Activated T-helper 1 cell treated with anti-CD3 and anti-CD28 coated beads, Interleukin-12 subunit alpha, Interleukin-12 subunit beta, Interleukin-2, Interleukin-4 antibody, amounts not matched to agents 30 ng/mL and 10 ng/mL and 1 ng/mL, durations not matched to agents 14 hours and 24 hours and 36 hours (primary cell): Measurements from ENCODE around the gene TTC6. TPM values are rescaled to one million over a fixed set of nuclear protein-coding genes. Genes with fewer than 3 reads are reported as not detected.

ENCODE experiments used
- DNase-seq: peaks from one replicate; pipeline ENCODE4 v3.0.0; 2021; ENCODE audit warnings: low spot score
- H3K27ac Mint-ChIP-seq: one replicate; pipeline ENCODE4 v1.8.0; 2021; ENCODE audit warnings: mild to moderate bottlenecking, mixed read lengths
- H3K27me3 Mint-ChIP-seq: one replicate; pipeline ENCODE4 v1.8.0; 2022; ENCODE audit warnings: mild to moderate bottlenecking, moderate library complexity, mixed read lengths; ENCODE audit not compliant: insufficient read depth
- H3K36me3 Mint-ChIP-seq: one replicate; pipeline ENCODE4 v1.8.0; 2021; ENCODE audit warnings: low read depth, mixed read lengths
- H3K4me1 Mint-ChIP-seq: one replicate; pipeline ENCODE4 v1.8.0; 2021; ENCODE audit warnings: low read depth, mixed read lengths
- H3K4me3 Mint-ChIP-seq: one replicate; pipeline ENCODE4 v1.8.0; 2021; ENCODE audit warnings: mild to moderate bottlenecking, moderate library complexity, mixed read lengths
- H3K9me3 Mint-ChIP-seq: one replicate; pipeline ENCODE4 v1.8.0; 2021; ENCODE audit warnings: mixed read lengths
- intact Hi-C: fragments of 100-400 bp; cut with micrococcal nuclease; formaldehyde crosslinking; loops from one replicate; pipeline ENCODE4 v1.15.1; 2024
- total RNA-seq: library from RNA; stranded (reverse); gene quantifications from 2 replicates; pipeline ENCODE4 v1.2.3, GENCODE V29; 2022

TTC6 gene
- total RNA-seq, 1 donor from 2014 or later: not detected

- Mint-ChIP-seq H3K9me3 (peaks cover 8% of the 10 kb centered on the region), H3K36me3 (peaks cover 2% of the 10 kb centered on the region), H3K27me3 (peaks cover 71% of the 10 kb centered on the region), H3K4me1 (peaks cover 13% of the 10 kb centered on the region), H3K27ac (peak overlapping the region; percentile 73), H3K4me3 (peak overlapping the region; percentile 74)
- DNase-seq: no peak
- intact Hi-C loops: loop anchor here (2.0 to 5.0 kb wide), 3 partner anchors 663 to 1087 kb away; partner anchors contain the start of gene CLEC14A
Observed at GRCh38 chr14:37594238-37594970, 1.0 kb upstream of the TTC6 start.

GRCh38 chr14:37595809-37596621, 586 bp downstream of the TTC6 start:
- no peak for DNase-seq
- H3K4me3 Mint-ChIP-seq: peak overlapping the region; percentile 51
- H3K4me1 Mint-ChIP-seq: peaks cover 8% of the 10 kb centered on the region
- intact Hi-C loops: loop anchor here (2.0 to 5.0 kb wide), 3 partner anchors 13 to 1009 kb away; no protein-coding TSS in a partner anchor
- peak overlapping the region; percentile 86 for H3K27ac Mint-ChIP-seq
- peaks cover 65% of the 10 kb centered on the region for H3K27me3 Mint-ChIP-seq
- peaks cover 2% of the 10 kb centered on the region for H3K36me3 Mint-ChIP-seq
- H3K9me3 Mint-ChIP-seq: peaks cover 8% of the 10 kb centered on the region

GRCh38 chr14:37596790-37597472, 1.5 kb downstream of the TTC6 start:
- Mint-ChIP-seq H3K4me3 (no peak overlapping the region), H3K36me3 (peaks cover 2% of the 10 kb centered on the region), H3K27ac (no peak overlapping the region), H3K9me3 (peaks cover 8% of the 10 kb centered on the region), H3K4me1 (peaks cover 5% of the 10 kb centered on the region), H3K27me3 (peaks cover 65% of the 10 kb centered on the region)
- intact Hi-C loops: loop anchor here (2.0 to 5.0 kb wide), 2 partner anchors 14 to 1010 kb away; no protein-coding TSS in a partner anchor
- DNase-seq: no peak

- peaks cover 65% of the 10 kb centered on the region for H3K27me3 Mint-ChIP-seq
- peaks cover 8% of the 10 kb centered on the region for H3K9me3 Mint-ChIP-seq
- H3K4me1 Mint-ChIP-seq: peaks cover 5% of the 10 kb centered on the region
- peaks cover 2% of the 10 kb centered on the region for H3K36me3 Mint-ChIP-seq
- intact Hi-C loops: loop anchor here (2.0 to 5.0 kb wide), 2 partner anchors 15 to 1010 kb away; no protein-coding TSS in a partner anchor
- no peak overlapping the region for H3K4me3 Mint-ChIP-seq
- no peak overlapping the region for H3K27ac Mint-ChIP-seq
- DNase-seq: no peak
Observed at GRCh38 chr14:37597538-37597913, 2.1 kb downstream of the TTC6 start.

- Mint-ChIP-seq H3K27ac (no peak overlapping the region), H3K4me3 (no peak overlapping the region), H3K9me3 (peaks cover 8% of the 10 kb centered on the region), H3K27me3 (peaks cover 63% of the 10 kb centered on the region), H3K36me3 (peaks cover 2% of the 10 kb centered on the region), H3K4me1 (peaks cover 5% of the 10 kb centered on the region)
- intact Hi-C loops: loop anchor here (2.0 to 5.0 kb wide), 2 partner anchors 15 to 1011 kb away; no protein-coding TSS in a partner anchor
- DNase-seq: no peak
Observed at GRCh38 chr14:37597914-37598746, 2.7 kb downstream of the TTC6 start.

- peaks cover 55% of the 10 kb centered on the region for H3K27me3 Mint-ChIP-seq
- no peak for DNase-seq
- H3K4me3 Mint-ChIP-seq: no peak overlapping the region
- H3K36me3 Mint-ChIP-seq: peaks cover 2% of the 10 kb centered on the region
- intact Hi-C loops: loop anchor here (5.0 kb wide), 1 partner anchor 1012 kb away; no protein-coding TSS in a partner anchor
- H3K4me1 Mint-ChIP-seq: peaks cover 4% of the 10 kb centered on the region
- peaks cover 8% of the 10 kb centered on the region for H3K9me3 Mint-ChIP-seq
- no peak overlapping the region for H3K27ac Mint-ChIP-seq
Observed at GRCh38 chr14:37598747-37599506, 3.5 kb downstream of the TTC6 start.

GRCh38 chr14:37599507-37600368, 4.3 kb downstream of the TTC6 start:
- Mint-ChIP-seq H3K36me3 (peaks cover 2% of the 10 kb centered on the region), H3K4me1 (no peaks in the 10 kb centered on the region), H3K27me3 (peaks cover 51% of the 10 kb centered on the region), H3K9me3 (peaks cover 8% of the 10 kb centered on the region), H3K27ac (no peak overlapping the region), H3K4me3 (no peak overlapping the region)
- intact Hi-C loops: loop anchor here (5.0 kb wide), 2 partner anchors 608 to 1012 kb away; partner anchors contain the start of gene SSTR1
- no peak for DNase-seq

- peaks cover 7% of the 10 kb centered on the region for H3K9me3 Mint-ChIP-seq
- no peaks in the 10 kb centered on the region for H3K4me1 Mint-ChIP-seq
- H3K27ac Mint-ChIP-seq: no peak overlapping the region
- intact Hi-C loops: loop anchor here (5.0 kb wide), 1 partner anchor 606 kb away; the partner anchor contains the start of gene SSTR1
- DNase-seq: no peak
- H3K4me3 Mint-ChIP-seq: no peak overlapping the region
- peaks cover 2% of the 10 kb centered on the region for H3K36me3 Mint-ChIP-seq
- peaks cover 44% of the 10 kb centered on the region for H3K27me3 Mint-ChIP-seq
Observed at GRCh38 chr14:37600880-37601741, 5.7 kb downstream of the TTC6 start.

GRCh38 chr14:37601865-37602264, 6.4 kb downstream of the TTC6 start:
- no peak overlapping the region for H3K27ac Mint-ChIP-seq
- intact Hi-C loops: loop anchor here (5.0 kb wide), 1 partner anchor 605 kb away; the partner anchor contains the start of gene SSTR1
- no peak overlapping the region for H3K4me3 Mint-ChIP-seq
- H3K4me1 Mint-ChIP-seq: no peaks in the 10 kb centered on the region
- peaks cover 2% of the 10 kb centered on the region for H3K36me3 Mint-ChIP-seq
- no peak for DNase-seq
- H3K9me3 Mint-ChIP-seq: peaks cover 4% of the 10 kb centered on the region
- H3K27me3 Mint-ChIP-seq: peaks cover 37% of the 10 kb centered on the region
